Trophoblast cell (in vitro differentiated cells and primary cell): ENCODE results near the gene NEGR1.

Experiments used
- DNase-seq, 2 donors: peaks; one replicate each; pipeline ENCODE4 v3.0.0-alpha.2; 2016
- H2AFZ ChIP-seq: 2 replicates; pipeline ENCODE4 v1.6.1; 2013; ENCODE audit warnings: low read length, moderate library complexity, mild to moderate bottlenecking; ENCODE audit not compliant: insufficient read depth, poor library complexity
- H2AK5ac ChIP-seq: 2 replicates; pipeline ENCODE4 v1.6.1; 2013; ENCODE audit warnings: mild to moderate bottlenecking, low read length
- H2BK120ac ChIP-seq: 2 replicates; pipeline ENCODE4 v1.6.1; 2013; ENCODE audit warnings: low read length, mild to moderate bottlenecking, moderate library complexity; ENCODE audit not compliant: insufficient read depth, poor library complexity
- H2BK12ac ChIP-seq: 2 replicates; pipeline ENCODE4 v1.6.1; 2013; ENCODE audit warnings: mild to moderate bottlenecking, low read length, moderate library complexity
- H2BK5ac ChIP-seq: 2 replicates; pipeline ENCODE4 v1.6.1; 2013; ENCODE audit warnings: low read length, low read depth, moderate library complexity, mild to moderate bottlenecking; ENCODE audit not compliant: poor library complexity
- H3K14ac ChIP-seq: 2 replicates; pipeline ENCODE4 v1.6.1; 2013; ENCODE audit warnings: mild to moderate bottlenecking, low read length
- H3K18ac ChIP-seq: 2 replicates; pipeline ENCODE4 v1.6.1; 2013; ENCODE audit warnings: mild to moderate bottlenecking, low read length
- H3K23ac ChIP-seq: 2 replicates; pipeline ENCODE4 v1.6.1; 2013; ENCODE audit warnings: low read length
- H3K27ac ChIP-seq: 2 replicates; pipeline ENCODE4 v1.5.1; 2013; ENCODE audit warnings: low read depth, mild to moderate bottlenecking, inconsistent platforms, low read length, moderate library complexity
- H3K27me3 ChIP-seq: 2 replicates; pipeline ENCODE4 v1.6.1; 2013; ENCODE audit warnings: inconsistent platforms, mild to moderate bottlenecking, low read length, moderate library complexity; ENCODE audit not compliant: insufficient read depth
- H3K36me3 ChIP-seq, 2 experiments: 1 replicate in 1 of 2; 2 replicates in 1 of 2; pipeline ENCODE4 v1.6.1; 2013; ENCODE audit warnings: low read length in 2 of 2, mild to moderate bottlenecking in 2 of 2, moderate library complexity in 1 of 2; ENCODE audit not compliant: insufficient read depth in 2 of 2, control insufficient read depth in 1 of 2
- H3K4ac ChIP-seq: 2 replicates; pipeline ENCODE4 v1.6.1; 2013; ENCODE audit warnings: low read depth, mild to moderate bottlenecking, low read length, moderate library complexity
- H3K4me1 ChIP-seq, 2 experiments: 1 replicate in 1 of 2; 2 replicates in 1 of 2; pipeline ENCODE4 v1.6.1; 2013; ENCODE audit warnings: low read length in 2 of 2, mild to moderate bottlenecking in 2 of 2, moderate library complexity in 1 of 2; ENCODE audit not compliant: insufficient read depth in 2 of 2, control insufficient read depth in 1 of 2
- H3K4me2 ChIP-seq: 2 replicates; pipeline ENCODE4 v1.6.1; 2013; ENCODE audit warnings: inconsistent platforms, mild to moderate bottlenecking, low read length, moderate library complexity
- H3K4me3 ChIP-seq: 2 replicates; pipeline ENCODE4 v1.5.1; 2013; ENCODE audit warnings: mild to moderate bottlenecking, low read depth, low read length, inconsistent platforms
- H3K79me1 ChIP-seq: one replicate; pipeline ENCODE4 v1.6.1; 2013; ENCODE audit warnings: low read length
- H3K79me2 ChIP-seq: 2 replicates; pipeline ENCODE4 v1.6.1; 2013; ENCODE audit warnings: low read length, mild to moderate bottlenecking; ENCODE audit not compliant: control insufficient read depth, insufficient read depth, poor library complexity
- H3K9ac ChIP-seq: 2 replicates; pipeline ENCODE4 v1.6.1; 2013; ENCODE audit warnings: mild to moderate bottlenecking, low read length
- H3K9me3 ChIP-seq: 2 replicates; pipeline ENCODE4 v1.6.1; 2013; ENCODE audit warnings: low read depth, mild to moderate bottlenecking, control low read depth, inconsistent platforms, low read length; ENCODE audit not compliant: insufficient read depth
- H4K12ac ChIP-seq: 2 replicates; pipeline ENCODE4 v1.6.1; 2013; ENCODE audit warnings: low read depth, mild to moderate bottlenecking, low read length, moderate library complexity
- H4K8ac ChIP-seq: 2 replicates; pipeline ENCODE4 v1.6.1; 2013; ENCODE audit warnings: low read depth, mild to moderate bottlenecking, low read length, moderate library complexity
- H4K91ac ChIP-seq: one replicate; pipeline ENCODE4 v1.6.1; 2013; ENCODE audit warnings: low read depth, mild to moderate bottlenecking, low read length, moderate library complexity
- WGBS: extraction: QIAGEN DNeasy Blood & Tissue Kit; methylation state at CpG from one replicate; pipeline ENCODE4 v1.1.7; 2013; ENCODE audit warnings: missing lambda C conversion rate; ENCODE audit not compliant: insufficient read length, insufficient coverage; ENCODE audit errors: extremely low coverage; 5-methylcytosine and 5-hydroxymethylcytosine counted together

Gene NEGR1

GRCh38 chr1:72056516-72056915 is 225.8 kb downstream of the NEGR1 start:
- no peak overlapping the region for H3K23ac ChIP-seq
- no peak overlapping the region for H4K91ac ChIP-seq
- no peak overlapping the region for H2AK5ac ChIP-seq
- H3K14ac ChIP-seq, result no peak overlapping the region
- no peak overlapping the region for H4K8ac ChIP-seq
- H4K12ac ChIP-seq, result no peak overlapping the region
- no peak overlapping the region for H3K4me3 ChIP-seq
- no peaks in the 10 kb centered on the region for H3K4me1 ChIP-seq
- H3K36me3 ChIP-seq, result no peaks in the 10 kb centered on the region
- H3K79me2 ChIP-seq, result no peaks in the 10 kb centered on the region
- H3K27me3 ChIP-seq, result no peaks in the 10 kb centered on the region
- no peak for DNase-seq
- H3K4me2 ChIP-seq, result no peak overlapping the region
- H3K4ac ChIP-seq, result no peak overlapping the region
- no peaks in the 10 kb centered on the region for H3K79me1 ChIP-seq
- no CpG with 5 or more reads among the region's 2 CpGs for WGBS
- H2BK5ac ChIP-seq, result no peak overlapping the region
- H3K9ac ChIP-seq, result no peak overlapping the region
- no peak overlapping the region for H3K18ac ChIP-seq
- no peak overlapping the region for H2BK12ac ChIP-seq
- H3K9me3 ChIP-seq, result no peaks in the 10 kb centered on the region
- H2AFZ ChIP-seq, result no peak overlapping the region
- no peak overlapping the region for H2BK120ac ChIP-seq
- no peak overlapping the region for H3K27ac ChIP-seq

- H3K4ac ChIP-seq, result no peak overlapping the region
- H4K8ac ChIP-seq, result no peak overlapping the region
- H3K23ac ChIP-seq, result no peak overlapping the region
- H3K4me2 ChIP-seq, result no peak overlapping the region
- H3K4me3 ChIP-seq, result no peak overlapping the region
- H3K36me3 ChIP-seq, result no peaks in the 10 kb centered on the region
- no peak overlapping the region for H3K9ac ChIP-seq
- H3K27me3 ChIP-seq, result no peaks in the 10 kb centered on the region
- H3K79me1 ChIP-seq, result no peaks in the 10 kb centered on the region
- H4K12ac ChIP-seq, result no peak overlapping the region
- no peak overlapping the region for H3K27ac ChIP-seq
- DNase-seq, result no peak
- no peak overlapping the region for H3K14ac ChIP-seq
- no peak overlapping the region for H2BK120ac ChIP-seq
- H4K91ac ChIP-seq, result no peak overlapping the region
- no peak overlapping the region for H3K18ac ChIP-seq
- no peaks in the 10 kb centered on the region for H3K79me2 ChIP-seq
- no peak overlapping the region for H2AK5ac ChIP-seq
- no CpG with 5 or more reads among the region's 2 CpGs for WGBS
- H2BK5ac ChIP-seq, result no peak overlapping the region
- no peak overlapping the region for H2AFZ ChIP-seq
- H3K9me3 ChIP-seq, result no peaks in the 10 kb centered on the region
- no peaks in the 10 kb centered on the region for H3K4me1 ChIP-seq
- no peak overlapping the region for H2BK12ac ChIP-seq
Observed at GRCh38 chr1:72051538-72051937, 230.8 kb downstream of the NEGR1 start.

- Histone ChIP-seq H3K27ac (no peak overlapping the region), H3K4me2 (no peak overlapping the region), H3K4ac (no peak overlapping the region), H3K27me3 (no peaks in the 10 kb centered on the region), H4K91ac (no peak overlapping the region), H3K4me1 (no peaks in the 10 kb centered on the region), H3K4me3 (no peak overlapping the region), H3K23ac (no peak overlapping the region), H2AK5ac (no peak overlapping the region), H4K12ac (no peak overlapping the region), H3K9ac (no peak overlapping the region), H3K14ac (no peak overlapping the region), H3K79me2 (no peaks in the 10 kb centered on the region), H3K18ac (no peak overlapping the region), H3K79me1 (no peaks in the 10 kb centered on the region), H2AFZ (no peak overlapping the region), H2BK120ac (no peak overlapping the region), H2BK12ac (no peak overlapping the region), H2BK5ac (no peak overlapping the region), H3K36me3 (no peaks in the 10 kb centered on the region), H3K9me3 (no peaks in the 10 kb centered on the region), H4K8ac (no peak overlapping the region)
- DNase-seq, result no peak
Observed at GRCh38 chr1:72050551-72050950, 231.8 kb downstream of the NEGR1 start.

GRCh38 chr1:72037745-72038343 is 244.5 kb downstream of the NEGR1 start:
- Histone ChIP-seq H3K23ac (no peak overlapping the region), H4K12ac (no peak overlapping the region), H3K27me3 (no peaks in the 10 kb centered on the region), H3K4me1 (no peaks in the 10 kb centered on the region), H3K27ac (no peak overlapping the region), H4K8ac (no peak overlapping the region), H3K4me2 (no peak overlapping the region), H3K9me3 (no peaks in the 10 kb centered on the region), H4K91ac (no peak overlapping the region), H2BK12ac (no peak overlapping the region), H3K14ac (no peak overlapping the region), H2BK120ac (no peak overlapping the region), H2AFZ (no peak overlapping the region), H3K4me3 (no peak overlapping the region), H2AK5ac (no peak overlapping the region), H3K9ac (no peak overlapping the region), H3K4ac (no peak overlapping the region), H3K79me2 (no peaks in the 10 kb centered on the region), H3K36me3 (no peaks in the 10 kb centered on the region), H2BK5ac (no peak overlapping the region), H3K18ac (no peak overlapping the region), H3K79me1 (no peaks in the 10 kb centered on the region)
- WGBS, result no CpG with 5 or more reads among the region's 3 CpGs
- DNase-seq, result peak in 1 of 2 donors; percentile 77
